Tibial nerve (tissue), 3 donors: ENCODE results near the gene PALB2.

Experiments used
- CTCF ChIP-seq, 5 experiments: fragments of 200-600 bp in 3 of 5; fragments of 450-650 bp in 2 of 5; sonication (generic) in 3 of 5; IDR thresholded peaks; one replicate each; pipeline ENCODE4 v1.5.1; 2016 to 2019; ENCODE audit warnings: antibody characterized with exemption in 5 of 5, mild to moderate bottlenecking in 3 of 5, moderate library complexity in 2 of 5
- POLR2A ChIP-seq, 2 donors: fragments of 450-650 bp; IDR thresholded peaks; one replicate each; pipeline ENCODE4 v1.6.1; 2017; ENCODE audit warnings: antibody characterized with exemption in 2 of 2, mild to moderate bottlenecking in 2 of 2, moderate library complexity in 2 of 2

GRCh38 chr16:23666571-23667354 lies 25.7 kb upstream of the PALB2 start:
- TF ChIP-seq CTCF (IDR thresholded peaks at IDR 0.05) (no peak), POLR2A (IDR thresholded peaks at IDR 0.05) (no peak)
